HEK293 (cell line): ENCODE measurements around the gene NR1H2.

Experiments
- CTCF ChIA-PET: fragments of 350-600 bp; formaldehyde crosslinking; extraction: SDS; loops from one replicate; lab custom pipeline; 2021; ENCODE audit warnings: antibody characterized with exemption; lab: Yijun Ruan, JAX
- POLR2A ChIA-PET: fragments of 300-600 bp; formaldehyde crosslinking; extraction: SDS; loops from one replicate; lab custom pipeline; 2020; ENCODE audit warnings: antibody characterized with exemption, inconsistent platforms; lab: Yijun Ruan, JAX
- H3K27ac ChIP-seq: fragments of 200-500 bp; sonication (Bioruptor generic); 2 replicates; pipeline ENCODE4 v1.5.1; 2014; ENCODE audit warnings: low read depth, low read length, control low read depth, inconsistent platforms; ENCODE audit errors: extremely low read depth
- H3K36me3 ChIP-seq, 2 experiments: fragments of 200-500 bp in 1 of 2; sonication (Bioruptor generic) in 1 of 2; 1 replicate in 1 of 2; 2 replicates in 1 of 2; pipeline ENCODE4 v1.5.1; 2014 to 2017; ENCODE audit warnings: inconsistent platforms in 2 of 2, low read length in 2 of 2; ENCODE audit not compliant: control insufficient read depth in 2 of 2, insufficient read depth in 1 of 2
- H3K4me1 ChIP-seq: fragments of 200-500 bp; sonication (Bioruptor generic); 2 replicates; pipeline ENCODE4 v1.5.1; 2014; ENCODE audit warnings: mild to moderate bottlenecking, low read length, inconsistent platforms; ENCODE audit not compliant: control insufficient read depth, insufficient read depth
- H3K4me3 ChIP-seq: 2 replicates; pipeline ENCODE4 v1.5.1; 2011; ENCODE audit warnings: low read depth, mild to moderate bottlenecking, control low read depth, low read length, moderate library complexity
- H3K9me3 ChIP-seq: fragments of 200-500 bp; sonication (Bioruptor generic); 2 replicates; pipeline ENCODE4 v1.5.1; 2014; ENCODE audit warnings: low read depth, low read length, inconsistent platforms; ENCODE audit not compliant: control insufficient read depth, insufficient read depth
- GLIS2 ChIP-seq: fragments of 450-650 bp; formaldehyde crosslinking; IDR thresholded peaks from 2 replicates; pipeline ENCODE4 v1.5.1; 2016; ENCODE audit warnings: missing biosample characterization, missing genetic modification characterization
- SP2 ChIP-seq: fragments of 450-650 bp; formaldehyde crosslinking; IDR thresholded peaks from 2 replicates; pipeline ENCODE4 v1.5.1; 2016; ENCODE audit warnings: missing biosample characterization, missing genetic modification characterization
- YY1 ChIP-seq: fragments of 450-650 bp; formaldehyde crosslinking; IDR thresholded peaks from 2 replicates; pipeline ENCODE4 v1.5.1; 2018; ENCODE audit warnings: missing biosample characterization, missing genetic modification characterization
- ZBTB26 ChIP-seq: fragments of 450-650 bp; formaldehyde crosslinking; optimal IDR thresholded peaks from 2 replicates; pipeline ENCODE3; 2016; ENCODE audit warnings: missing biosample characterization, mild to moderate bottlenecking, missing genetic modification characterization
- ZFHX2 ChIP-seq: fragments of 450-650 bp; formaldehyde crosslinking; conservative IDR thresholded peaks from 2 replicates; pipeline ENCODE4 v1.5.1; 2016; ENCODE audit warnings: missing biosample characterization, missing genetic modification characterization
- ZNF114 ChIP-seq: fragments of 450-650 bp; formaldehyde crosslinking; IDR thresholded peaks from 2 replicates; pipeline ENCODE4 v1.5.0; 2017; ENCODE audit warnings: missing biosample characterization, missing genetic modification characterization
- ZNF23 ChIP-seq: fragments of 450-650 bp; formaldehyde crosslinking; IDR thresholded peaks from 2 replicates; pipeline ENCODE4 v1.5.1; 2016; ENCODE audit warnings: missing biosample characterization, missing genetic modification characterization, borderline replicate concordance
- ZNF645 ChIP-seq: fragments of 450-650 bp; formaldehyde crosslinking; IDR thresholded peaks from 2 replicates; pipeline ENCODE4; 2016; ENCODE audit warnings: missing biosample characterization, missing genetic modification characterization
- ZNF843 ChIP-seq: fragments of 450-650 bp; formaldehyde crosslinking; IDR thresholded peaks from 2 replicates; pipeline ENCODE4 v1.5.1; 2016; ENCODE audit warnings: missing biosample characterization, missing genetic modification characterization
- TF ChIP-seq, protein P1 (sequence below): fragments of 450-650 bp; formaldehyde crosslinking; IDR thresholded peaks from 2 replicates; pipeline ENCODE4 v1.5.1; 2016; ENCODE audit warnings: missing biosample characterization, missing genetic modification characterization
- TF ChIP-seq, protein P2 (sequence below): sonication (generic); formaldehyde crosslinking; IDR thresholded peaks from 2 replicates; pipeline ENCODE4 v1.8.1; 2022; ENCODE audit warnings: mild to moderate bottlenecking, moderate library complexity, missing genetic modification reagents
- TF ChIP-seq, protein P3 (sequence below): fragments of 450-650 bp; formaldehyde crosslinking; IDR thresholded peaks from 2 replicates; pipeline ENCODE4 v1.5.1; 2016; ENCODE audit warnings: missing biosample characterization, missing genetic modification characterization

The NR1H2 gene

GRCh38 chr19:50401605-50402450 is 25.6 kb downstream of the NR1H2 start:
- Histone ChIP-seq H3K36me3 (peaks cover 25 to 63% of the 10 kb centered on the region in 2 experiments; a peak in 2 of 3 replicates), H3K4me3 (no peak overlapping the region), H3K9me3 (no peaks in the 10 kb centered on the region), H3K4me1 (no peaks in the 10 kb centered on the region), H3K27ac (no peak overlapping the region)
- TF ChIP-seq ZNF114 (tag by site-specific recombination): no peak
- peak; percentile 19; the same call in 1 of the 2 replicates for TF ChIP-seq GLIS2 (tag by site-specific recombination)
- no peak for TF ChIP-seq ZBTB26 (tag by site-specific recombination)
- ChIA-PET CTCF (interaction anchor here (0.9 kb wide), 1 partner anchor 33 kb away, joined by 4 read pairs; no protein-coding TSS in a partner anchor), POLR2A (interaction anchor here (0.7 to 1.3 kb wide), 2 partner anchors 26 to 33 kb away, joined by 3 read pairs; partner anchors contain the start of gene NR1H2)

- Histone ChIP-seq H3K4me3 (no peak overlapping the region), H3K36me3 (peaks cover 32 to 67% of the 10 kb centered on the region in 2 experiments), H3K27ac (no peak overlapping the region), H3K4me1 (no peaks in the 10 kb centered on the region), H3K9me3 (no peaks in the 10 kb centered on the region)
- TF ChIP-seq, protein P1, sequence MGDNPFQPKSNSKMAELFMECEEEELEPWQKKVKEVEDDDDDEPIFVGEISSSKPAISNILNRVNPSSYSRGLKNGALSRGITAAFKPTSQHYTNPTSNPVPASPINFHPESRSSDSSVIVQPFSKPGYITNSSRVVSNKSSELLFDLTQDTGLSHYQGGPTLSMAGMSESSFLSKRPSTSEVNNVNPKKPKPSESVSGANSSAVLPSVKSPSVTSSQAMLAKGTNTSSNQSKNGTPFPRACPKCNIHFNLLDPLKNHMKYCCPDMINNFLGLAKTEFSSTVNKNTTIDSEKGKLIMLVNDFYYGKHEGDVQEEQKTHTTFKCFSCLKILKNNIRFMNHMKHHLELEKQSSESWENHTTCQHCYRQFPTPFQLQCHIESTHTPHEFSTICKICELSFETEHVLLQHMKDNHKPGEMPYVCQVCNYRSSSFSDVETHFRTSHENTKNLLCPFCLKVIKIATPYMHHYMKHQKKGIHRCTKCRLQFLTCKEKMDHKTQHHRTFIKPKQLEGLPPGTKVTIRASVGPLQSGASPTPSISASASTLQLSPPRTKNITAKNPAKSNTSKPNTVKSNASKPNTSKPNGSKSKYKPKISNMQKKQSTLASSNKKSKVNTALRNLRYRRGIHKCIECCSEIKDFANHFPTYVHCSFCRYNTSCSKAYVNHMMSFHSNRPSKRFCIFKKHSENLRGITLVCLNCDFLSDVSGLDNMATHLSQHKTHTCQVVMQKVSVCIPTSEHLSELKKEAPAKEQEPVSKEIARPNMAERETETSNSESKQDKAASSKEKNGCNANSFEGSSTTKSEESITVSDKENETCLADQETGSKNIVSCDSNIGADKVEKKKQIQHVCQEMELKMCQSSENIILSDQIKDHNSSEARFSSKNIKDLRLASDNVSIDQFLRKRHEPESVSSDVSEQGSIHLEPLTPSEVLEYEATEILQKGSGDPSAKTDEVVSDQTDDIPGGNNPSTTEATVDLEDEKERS (tag by site-specific recombination): no peak
- TF ChIP-seq, protein P2, sequence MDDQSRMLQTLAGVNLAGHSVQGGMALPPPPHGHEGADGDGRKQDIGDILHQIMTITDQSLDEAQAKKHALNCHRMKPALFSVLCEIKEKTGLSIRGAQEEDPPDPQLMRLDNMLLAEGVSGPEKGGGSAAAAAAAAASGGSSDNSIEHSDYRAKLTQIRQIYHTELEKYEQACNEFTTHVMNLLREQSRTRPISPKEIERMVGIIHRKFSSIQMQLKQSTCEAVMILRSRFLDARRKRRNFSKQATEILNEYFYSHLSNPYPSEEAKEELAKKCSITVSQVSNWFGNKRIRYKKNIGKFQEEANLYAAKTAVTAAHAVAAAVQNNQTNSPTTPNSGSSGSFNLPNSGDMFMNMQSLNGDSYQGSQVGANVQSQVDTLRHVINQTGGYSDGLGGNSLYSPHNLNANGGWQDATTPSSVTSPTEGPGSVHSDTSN (CRISPR knock-in tag): no peak
- TF ChIP-seq ZNF843: no peak
- TF ChIP-seq, protein P3, sequence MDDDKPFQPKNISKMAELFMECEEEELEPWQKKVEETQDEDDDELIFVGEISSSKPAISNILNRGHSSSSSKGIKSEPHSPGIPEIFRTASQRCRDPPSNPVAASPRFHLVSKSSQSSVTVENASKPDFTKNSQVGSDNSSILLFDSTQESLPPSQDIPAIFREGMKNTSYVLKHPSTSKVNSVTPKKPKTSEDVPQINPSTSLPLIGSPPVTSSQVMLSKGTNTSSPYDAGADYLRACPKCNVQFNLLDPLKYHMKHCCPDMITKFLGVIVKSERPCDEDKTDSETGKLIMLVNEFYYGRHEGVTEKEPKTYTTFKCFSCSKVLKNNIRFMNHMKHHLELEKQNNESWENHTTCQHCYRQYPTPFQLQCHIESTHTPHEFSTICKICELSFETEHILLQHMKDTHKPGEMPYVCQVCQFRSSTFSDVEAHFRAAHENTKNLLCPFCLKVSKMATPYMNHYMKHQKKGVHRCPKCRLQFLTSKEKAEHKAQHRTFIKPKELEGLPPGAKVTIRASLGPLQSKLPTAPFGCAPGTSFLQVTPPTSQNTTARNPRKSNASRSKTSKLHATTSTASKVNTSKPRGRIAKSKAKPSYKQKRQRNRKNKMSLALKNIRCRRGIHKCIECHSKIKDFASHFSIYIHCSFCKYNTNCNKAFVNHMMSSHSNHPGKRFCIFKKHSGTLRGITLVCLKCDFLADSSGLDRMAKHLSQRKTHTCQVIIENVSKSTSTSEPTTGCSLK (tag by site-specific recombination): no peak
- TF ChIP-seq ZFHX2: no peak
- TF ChIP-seq ZNF23 (tag by site-specific recombination): no peak
- TF ChIP-seq ZNF645 (tag by site-specific recombination): no peak
- TF ChIP-seq YY1: no peak
- TF ChIP-seq SP2 (tag by site-specific recombination): no peak
- POLR2A ChIA-PET: interaction anchor here (0.7 to 1.3 kb wide), 2 partner anchors 27 to 34 kb away, joined by 3 read pairs; partner anchors contain the start of gene NR1H2
- CTCF ChIA-PET: interaction anchor here (0.9 kb wide), 1 partner anchor 34 kb away, joined by 4 read pairs; no protein-coding TSS in a partner anchor
These were observed 26.5 kb downstream of the NR1H2 start for GRCh38 chr19:50402544-50403301.
